Body of pancreas (tissue), 4 donors: ENCODE data around the gene PANX2.

Experiments
- POLR2A ChIP-seq, 3 donors: fragments of 450-650 bp; IDR thresholded peaks; one replicate each; pipeline ENCODE4 v1.6.1; 2016; ENCODE audit warnings: antibody characterized with exemption in 3 of 3, mild to moderate bottlenecking in 2 of 3
- TF ChIP-seq, protein P1 (sequence below), 7 experiments: fragments of 450-650 bp in 4 of 7; fragments of 200-600 bp in 3 of 7; sonication (generic) in 3 of 7; IDR thresholded peaks; one replicate each; pipeline ENCODE4 v1.5.1; 2016 to 2019; ENCODE audit warnings: antibody characterized with exemption in 7 of 7

DNA sequence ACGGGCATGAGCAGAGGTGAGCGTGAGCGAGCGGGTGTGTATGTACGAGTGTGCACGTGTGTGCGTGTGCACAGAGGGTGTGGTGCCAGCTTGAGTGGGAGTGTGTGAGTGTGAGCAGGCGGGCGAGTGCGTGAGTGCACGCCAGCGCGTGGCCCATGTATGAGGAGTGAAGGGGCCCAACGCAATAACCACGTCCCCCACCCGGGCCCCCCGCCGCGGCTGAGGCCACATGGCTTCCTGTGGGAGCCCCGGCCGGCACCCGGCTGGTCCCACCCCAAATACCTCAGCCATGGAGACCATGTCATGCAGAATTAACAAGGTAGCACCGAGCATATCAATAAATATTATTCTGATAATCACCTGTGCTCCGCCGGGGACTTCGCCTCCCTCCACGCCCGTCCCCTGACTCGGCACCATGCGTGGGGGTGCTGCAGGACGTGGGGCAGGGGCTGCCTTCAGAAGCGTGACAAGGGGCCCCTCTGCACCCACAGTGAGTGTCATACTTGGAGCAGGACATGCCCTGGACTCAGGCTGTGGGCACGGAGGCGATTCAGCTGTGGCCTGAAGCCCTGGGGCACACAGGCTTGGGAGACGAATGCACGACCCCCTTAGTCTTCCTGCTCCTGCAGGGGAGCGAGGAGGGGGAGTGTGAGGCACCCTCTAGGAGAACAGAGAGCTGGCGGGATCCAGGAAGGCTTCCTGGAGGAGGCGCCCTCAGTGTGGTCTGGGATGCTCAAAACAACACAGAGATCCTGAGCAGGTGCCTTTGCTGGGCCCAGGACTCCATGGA is 9.6 kb downstream of the PANX2 start:
- TF ChIP-seq, protein P1, sequence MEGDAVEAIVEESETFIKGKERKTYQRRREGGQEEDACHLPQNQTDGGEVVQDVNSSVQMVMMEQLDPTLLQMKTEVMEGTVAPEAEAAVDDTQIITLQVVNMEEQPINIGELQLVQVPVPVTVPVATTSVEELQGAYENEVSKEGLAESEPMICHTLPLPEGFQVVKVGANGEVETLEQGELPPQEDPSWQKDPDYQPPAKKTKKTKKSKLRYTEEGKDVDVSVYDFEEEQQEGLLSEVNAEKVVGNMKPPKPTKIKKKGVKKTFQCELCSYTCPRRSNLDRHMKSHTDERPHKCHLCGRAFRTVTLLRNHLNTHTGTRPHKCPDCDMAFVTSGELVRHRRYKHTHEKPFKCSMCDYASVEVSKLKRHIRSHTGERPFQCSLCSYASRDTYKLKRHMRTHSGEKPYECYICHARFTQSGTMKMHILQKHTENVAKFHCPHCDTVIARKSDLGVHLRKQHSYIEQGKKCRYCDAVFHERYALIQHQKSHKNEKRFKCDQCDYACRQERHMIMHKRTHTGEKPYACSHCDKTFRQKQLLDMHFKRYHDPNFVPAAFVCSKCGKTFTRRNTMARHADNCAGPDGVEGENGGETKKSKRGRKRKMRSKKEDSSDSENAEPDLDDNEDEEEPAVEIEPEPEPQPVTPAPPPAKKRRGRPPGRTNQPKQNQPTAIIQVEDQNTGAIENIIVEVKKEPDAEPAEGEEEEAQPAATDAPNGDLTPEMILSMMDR (IDR thresholded peaks at IDR 0.05): no peak
- TF ChIP-seq POLR2A (IDR thresholded peaks at IDR 0.05): no peak
